ENCODE results near the gene HECTD1.

GRCh38 chr14:31070431-31070830 is 137.2 kb downstream of the HECTD1 start:
- TF ChIP-seq CTCF (conservative IDR thresholded peaks at IDR 0.05; ENCODE audit: low read depth, low read length) (no peak), EZH2 (IDR thresholded peaks at IDR 0.05; ENCODE audit: borderline replicate concordance, low read depth, low read length, poor library complexity, severe bottlenecking) (no peak)
